ENCODE data around the gene TRAPPC1.

The TRAPPC1 gene

GRCh38 chr17:7931709-7932482 lies at the start of gene TRAPPC1, which contains the start of gene CNTROB:
Gene TRAPPC1, minus strand, starts transcription at chr17:7931946. Its CDS starts 117 bp downstream, at chr17:7931829.
Gene CNTROB, plus strand, starts transcription at chr17:7932206. Its CDS starts 874 bp downstream, at chr17:7933080.
- DNase-seq (ENCODE audit: low spot score) = peak; percentile 100
- H3K4me3 ChIP-seq = peak within 1 kb of the TSS; percentile 98
- no peak for TF ChIP-seq CTCF (IDR thresholded peaks at IDR 0.05)
- H3K27ac ChIP-seq = peak within 1 kb of the TSS; percentile 75 to 88

DNA sequence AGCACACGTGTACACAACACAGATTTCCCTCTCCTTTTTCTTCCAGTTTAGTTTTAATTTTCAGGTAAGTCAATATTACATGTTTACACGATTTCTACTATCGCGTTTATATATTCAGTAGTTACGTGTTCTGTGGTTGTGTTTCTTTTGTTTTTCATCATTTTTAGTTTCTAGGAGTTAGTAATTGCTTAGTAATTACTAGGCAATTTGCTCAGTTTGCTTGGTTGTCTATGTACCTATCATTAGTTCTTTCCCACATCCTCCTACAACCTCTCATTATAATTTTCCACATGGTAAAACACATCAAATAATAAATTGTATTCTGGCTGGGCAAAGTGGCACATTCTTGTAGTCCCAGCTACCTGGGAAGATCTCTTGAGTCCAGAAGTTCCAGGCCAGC lies 46.1 kb upstream of the TRAPPC1 start:
- TF ChIP-seq CTCF (IDR thresholded peaks at IDR 0.05) = no peak

GRCh38 chr17:7977039-7977438 lies 45.3 kb upstream of the TRAPPC1 start:
- H3K4me3 ChIP-seq = no peak overlapping the region
- no peak for TF ChIP-seq CTCF (IDR thresholded peaks at IDR 0.05)
- H3K27ac ChIP-seq = no peak overlapping the region
- DNase-seq (ENCODE audit: low spot score) = no peak

More for the DNA sequence above, 46.1 kb upstream of the TRAPPC1 start:
- H3K4me3 ChIP-seq = no peak overlapping the region
- no peak overlapping the region for H3K27ac ChIP-seq
- DNase-seq (ENCODE audit: low spot score) = no peak

GRCh38 chr17:7974638-7975131 lies 42.9 kb upstream of the TRAPPC1 start:
- TF ChIP-seq CTCF (IDR thresholded peaks at IDR 0.05) = no peak
- DNase-seq (ENCODE audit: low spot score) = no peak
- Histone ChIP-seq H3K27ac (no peak overlapping the region), H3K4me3 (no peak overlapping the region)

DNA sequence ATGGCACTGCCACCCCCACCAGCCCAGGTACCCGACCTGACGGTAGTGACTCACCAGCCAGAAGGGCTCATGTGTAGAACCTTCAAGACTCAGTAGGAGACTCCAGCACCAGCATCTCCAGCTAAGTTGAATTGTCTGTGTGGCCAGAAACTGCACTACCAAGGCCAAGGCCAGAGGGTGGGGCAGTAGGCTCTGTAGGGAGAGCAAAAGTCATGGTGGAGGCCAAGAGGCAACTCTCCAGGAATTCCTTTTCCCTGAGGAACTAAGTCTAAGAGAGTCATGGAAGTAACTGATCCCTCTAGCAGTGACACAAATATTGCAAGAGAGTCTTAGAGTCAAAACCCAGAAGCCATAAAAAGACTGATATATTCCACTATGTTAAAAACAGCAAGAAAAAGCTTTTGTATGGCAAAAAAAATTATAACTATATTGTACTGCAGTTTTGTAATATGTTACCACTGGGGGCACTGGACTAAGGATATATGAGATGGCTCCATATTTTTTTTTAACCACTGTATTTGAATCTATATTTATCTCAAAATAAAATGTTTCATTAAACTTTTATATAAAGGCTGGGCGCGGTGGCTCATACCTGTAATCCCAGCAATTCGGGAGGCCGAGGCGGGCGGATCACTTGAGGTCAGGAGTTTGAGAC lies 40.5 kb upstream of the TRAPPC1 start:
- DNase-seq (ENCODE audit: low spot score) = no peak
- no peak overlapping the region for H3K4me3 ChIP-seq
- no peak for TF ChIP-seq CTCF (IDR thresholded peaks at IDR 0.05)

GRCh38 chr17:7971651-7972050 lies 39.9 kb upstream of the TRAPPC1 start:
- DNase-seq (ENCODE audit: low spot score) = no peak
- TF ChIP-seq CTCF (IDR thresholded peaks at IDR 0.05) = no peak

More for the DNA sequence above, 40.5 kb upstream of the TRAPPC1 start:
- no peak overlapping the region for H3K27ac ChIP-seq

More at GRCh38 chr17:7971651-7972050, 39.9 kb upstream of the TRAPPC1 start:
- H3K4me3 ChIP-seq = no peak overlapping the region
- H3K27ac ChIP-seq = no peak overlapping the region

Data from coronary artery (tissue), 2 donors.